Peyer's patch (tissue), 4 donors: ENCODE data around the gene MXD3.

Experiments
- CTCF ChIP-seq, 6 experiments: fragments of 450-650 bp in 4 of 6; fragments of 200-600 bp in 2 of 6; sonication (generic) in 1 of 6; IDR thresholded peaks; one replicate each; pipeline ENCODE4 v1.5.1; 2017 to 2019; ENCODE audit warnings: antibody characterized with exemption in 6 of 6, mild to moderate bottlenecking in 3 of 6, moderate library complexity in 1 of 6
- POLR2A ChIP-seq, 2 donors: fragments of 450-650 bp; IDR thresholded peaks; one replicate each; pipeline ENCODE4 v1.5.1; 2017; ENCODE audit warnings: antibody characterized with exemption in 2 of 2, mild to moderate bottlenecking in 2 of 2, moderate library complexity in 2 of 2

GRCh38 chr5:177261510-177261909 lies 50.2 kb downstream of the MXD3 start:
- no peak for TF ChIP-seq POLR2A (IDR thresholded peaks at IDR 0.05)
- TF ChIP-seq CTCF (IDR thresholded peaks at IDR 0.05): no peak
